Esophagus squamous epithelium (tissue), 5 donors: ENCODE results near the gene OBSCN. TPM values are rescaled to one million over a fixed set of nuclear protein-coding genes. Genes with fewer than 3 reads are reported as not detected.
"Not testable (repeated sequence)": the region's sequence is repeated elsewhere in the genome, so short reads cannot be mapped to it uniquely, and the experiment has no call there.

Experiments
- DNase-seq: peaks from one replicate; lab custom pipeline; 2025; lab: John Stamatoyannopoulos, UW
- H3K27ac ChIP-seq, 4 donors: fragments of 200-600 bp; sonication (generic); one replicate each; pipeline ENCODE4 v1.5.1; 2016 to 2019; ENCODE audit warnings: mild to moderate bottlenecking in 1 of 4
- H3K27me3 ChIP-seq, 4 donors: fragments of 200-600 bp; sonication (generic); 1 replicate in 3 of 4; 2 replicates in 1 of 4; pipeline versions ENCODE4 v1.5.1 to v1.6.0; 2017 to 2021; ENCODE audit warnings: antibody characterized with exemption in 1 of 4
- H3K36me3 ChIP-seq, 3 donors: fragments of 200-600 bp; sonication (generic); one replicate each; pipeline ENCODE4 v1.5.1; 2016 to 2019
- H3K4me1 ChIP-seq, 3 donors: fragments of 200-600 bp; sonication (generic); one replicate each; pipeline ENCODE4 v1.5.1; 2017 to 2019
- H3K4me3 ChIP-seq, 4 donors: fragments of 200-600 bp; sonication (generic); 1 replicate in 3 of 4; 2 replicates in 1 of 4; pipeline ENCODE4 v1.5.1; 2016 to 2019; ENCODE audit warnings: mild to moderate bottlenecking in 2 of 4, moderate library complexity in 1 of 4
- H3K9me3 ChIP-seq, 3 donors: fragments of 200-600 bp; sonication (generic); one replicate each; pipeline ENCODE4 v1.5.1; 2016 to 2019
- CTCF ChIP-seq, 6 experiments: fragments of 450-650 bp in 4 of 6; fragments of 200-600 bp in 2 of 6; sonication (generic) in 2 of 6; IDR thresholded peaks; one replicate each; pipeline ENCODE4 v1.5.1; 2016 to 2019; ENCODE audit warnings: antibody characterized with exemption in 6 of 6, mild to moderate bottlenecking in 4 of 6, moderate library complexity in 4 of 6
- POLR2A ChIP-seq, 4 donors: fragments of 450-650 bp; IDR thresholded peaks; one replicate each; pipeline ENCODE4 v1.6.1; 2017; ENCODE audit warnings: antibody characterized with exemption in 4 of 4, mild to moderate bottlenecking in 4 of 4, moderate library complexity in 3 of 4
- WGBS, 2 donors: methylation state at CpG; one replicate each; pipeline ENCODE4 v1.1.5; 2018; 5-methylcytosine and 5-hydroxymethylcytosine counted together
- intact Hi-C: fragments of 100-400 bp; cut with DNase I; formaldehyde crosslinking; loops from one replicate; pipeline ENCODE4 v1.15.0; 2022
- total RNA-seq, 4 donors: library from RNA; depleted of rRNA; stranded (reverse); fragments of >200 nt; gene quantifications; one replicate each; pipeline ENCODE4 v1.1.0, GENCODE V29; 2016
- donor health status: DM: yes; HTN: yes; CAD: no.

OBSCN gene
- total RNA-seq, 4 donors from 2014 or later: 4.0 to 53.2 (median 13.8) TPM

GRCh38 chr1:228241259-228241658 lies 33.4 kb downstream of the OBSCN start:
- no peak overlapping the region for H3K4me3 ChIP-seq
- TF ChIP-seq CTCF (IDR thresholded peaks at IDR 0.05) (no peak), POLR2A (IDR thresholded peaks at IDR 0.05) (no peak)
- no peak for DNase-seq
- intact Hi-C loops: no loop called here
- 89 to 97% methylated on average over 1 to 2 of the region's 2 CpGs for WGBS, 2 donors
- H3K36me3 ChIP-seq: peaks cover 0 to 96% (median 7%) of the 10 kb centered on the region in 3 donors
- no peaks in the 10 kb centered on the region for H3K4me1 ChIP-seq
- no peak overlapping the region for H3K27ac ChIP-seq
- peaks cover 0 to 60% (median 42%) of the 10 kb centered on the region in 3 donors for H3K9me3 ChIP-seq
- no peaks in the 10 kb centered on the region for H3K27me3 ChIP-seq

- peaks cover 0 to 100% (median 7%) of the 10 kb centered on the region in 3 donors for H3K36me3 ChIP-seq
Observed at GRCh38 chr1:228242409-228242808, 34.6 kb downstream of the OBSCN start.

DNA sequence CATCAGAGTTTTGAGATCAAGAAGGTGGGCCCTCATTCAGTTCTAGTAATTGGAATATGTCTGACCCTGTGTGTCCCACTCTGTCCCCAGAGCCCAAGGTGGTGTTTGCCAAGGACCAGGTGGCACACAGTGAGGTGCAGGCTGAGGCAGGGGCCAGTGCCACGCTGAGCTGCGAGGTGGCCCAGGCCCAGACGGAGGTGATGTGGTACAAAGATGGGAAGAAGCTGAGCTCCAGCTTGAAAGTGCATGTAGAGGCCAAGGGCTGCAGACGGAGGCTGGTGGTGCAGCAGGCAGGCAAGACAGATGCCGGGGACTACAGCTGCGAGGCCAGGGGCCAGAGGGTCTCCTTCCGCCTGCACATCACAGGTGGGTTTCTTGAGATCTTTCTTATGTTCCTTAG lies 35.2 kb downstream of the OBSCN start:
- intact Hi-C loops: no loop called here
- TF ChIP-seq CTCF (IDR thresholded peaks at IDR 0.05) (no peak), POLR2A (IDR thresholded peaks at IDR 0.05) (no peak)
- no peaks in the 10 kb centered on the region for H3K4me1 ChIP-seq
- no peak overlapping the region for H3K27ac ChIP-seq
- WGBS, 2 donors: 92 to 95% methylated on average over 5 of the region's 7 CpGs
- no peaks in the 10 kb centered on the region for H3K27me3 ChIP-seq
- H3K36me3 ChIP-seq: peaks cover 0 to 100% (median 7%) of the 10 kb centered on the region in 3 donors
- H3K4me3 ChIP-seq: no peak overlapping the region
- no peak for DNase-seq
- peaks cover 0 to 66% (median 42%) of the 10 kb centered on the region in 3 donors for H3K9me3 ChIP-seq

More at GRCh38 chr1:228242409-228242808, 34.6 kb downstream of the OBSCN start:
- TF ChIP-seq CTCF (IDR thresholded peaks at IDR 0.05) (no peak), POLR2A (IDR thresholded peaks at IDR 0.05) (no peak)
- intact Hi-C loops: no loop called here
- Histone ChIP-seq H3K27ac (no peak overlapping the region), H3K9me3 (peaks cover 0 to 66% (median 42%) of the 10 kb centered on the region in 3 donors), H3K4me3 (no peak overlapping the region), H3K27me3 (no peaks in the 10 kb centered on the region), H3K4me1 (no peaks in the 10 kb centered on the region)
- no peak for DNase-seq

DNA sequence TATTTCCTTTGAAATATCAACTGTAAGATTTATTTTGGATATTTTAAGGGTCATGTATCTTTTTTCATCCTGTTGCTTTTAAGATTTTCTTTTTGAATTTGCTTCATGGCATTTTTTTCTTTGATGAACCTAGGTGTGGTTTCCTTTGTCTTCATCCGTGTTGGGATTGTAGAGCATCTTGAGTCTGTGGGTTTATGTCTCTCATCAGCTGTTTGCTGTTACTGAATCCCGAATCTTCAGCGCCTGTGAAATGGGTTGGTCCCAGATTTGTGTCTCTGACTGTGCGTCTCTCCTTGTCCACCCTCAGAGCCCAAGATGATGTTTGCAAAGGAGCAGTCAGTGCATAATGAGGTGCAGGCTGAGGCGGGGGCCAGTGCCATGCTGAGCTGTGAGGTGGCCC lies 36.1 kb downstream of the OBSCN start:
- DNase-seq, H3K4me3 ChIP-seq, H3K27ac ChIP-seq, H3K27me3 ChIP-seq, intact Hi-C loops, H3K4me1 ChIP-seq: not testable (repeated sequence)
- 78 to 85% methylated on average over 1 to 4 of the region's 5 CpGs for WGBS, 2 donors
- H3K36me3 ChIP-seq: peaks cover 0 to 100% (median 7%) of the 10 kb centered on the region in 3 donors
- H3K9me3 ChIP-seq: peaks cover 0 to 66% (median 42%) of the 10 kb centered on the region in 3 donors

GRCh38 chr1:228245111-228245510 lies 37.3 kb downstream of the OBSCN start:
- no peaks in the 10 kb centered on the region for H3K27me3 ChIP-seq
- TF ChIP-seq CTCF (IDR thresholded peaks at IDR 0.05): no peak
- TF ChIP-seq POLR2A (IDR thresholded peaks at IDR 0.05): no peak
- intact Hi-C loops: no loop called here
- H3K27ac ChIP-seq: no peak overlapping the region
- DNase-seq: no peak
- H3K4me3 ChIP-seq: no peak overlapping the region
- WGBS, 2 donors: 54 to 63% methylated on average over 1 of the region's 3 CpGs
- peaks cover 0 to 66% (median 42%) of the 10 kb centered on the region in 3 donors for H3K9me3 ChIP-seq
- no peaks in the 10 kb centered on the region for H3K4me1 ChIP-seq
- peaks cover 0 to 100% (median 7%) of the 10 kb centered on the region in 3 donors for H3K36me3 ChIP-seq
